Retina (tissue), 1 donor: Measurements from ENCODE around the gene GMCL1.
"Not testable (repeated sequence)": the region's sequence is repeated elsewhere in the genome, so short reads cannot be mapped to it uniquely, and the experiment has no call there.

ENCODE experiments used
- DNase-seq: peaks from one replicate; pipeline ENCODE4 v3.0.0-alpha.2; 2016

Gene GMCL1

GRCh38 chr2:69848186-69848790 lies 18.8 kb downstream of the GMCL1 start:
- no peak for DNase-seq

DNA sequence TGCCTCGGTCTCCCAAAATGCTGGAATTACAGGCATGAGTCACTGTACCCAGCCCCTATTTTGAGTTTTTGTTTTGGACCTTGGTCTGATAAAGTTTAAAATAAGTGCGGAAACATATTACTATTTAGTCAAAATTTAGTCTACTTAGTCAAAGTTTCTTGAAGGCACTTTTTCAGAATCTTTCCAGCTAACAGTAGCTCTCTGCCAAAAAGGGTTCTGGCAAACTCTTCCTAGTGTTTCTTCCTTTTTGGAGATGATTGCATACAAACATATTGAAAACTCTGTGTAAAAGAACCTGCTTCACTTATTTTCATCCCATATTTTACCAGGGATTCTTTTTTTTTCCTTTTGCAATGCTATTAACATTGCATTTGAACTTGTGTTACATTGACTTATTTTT lies 28.8 kb downstream of the GMCL1 start:
- DNase-seq, result no peak

GRCh38 chr2:69863298-69863697 lies 33.8 kb downstream of the GMCL1 start:
- no peak for DNase-seq

DNA sequence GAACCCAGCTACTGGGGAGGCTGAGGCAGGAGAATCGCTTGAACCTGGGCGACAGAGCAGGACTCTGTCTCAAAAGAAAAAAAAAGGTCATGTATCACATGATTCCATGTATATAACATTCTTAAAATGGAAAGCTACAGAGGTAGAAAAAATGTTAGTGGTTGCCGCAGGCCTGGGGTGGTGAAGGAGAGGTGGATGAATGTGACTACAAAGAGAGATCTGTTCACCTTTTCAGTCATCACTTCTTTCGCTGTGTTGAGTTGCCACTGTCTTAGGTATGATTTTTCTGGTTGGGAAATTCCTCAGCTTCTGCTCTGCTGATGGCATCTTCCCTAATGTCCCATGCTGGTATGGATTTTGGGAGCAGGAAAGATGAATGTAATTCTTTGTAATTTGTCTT lies 59.0 kb downstream of the GMCL1 start:
- DNase-seq, result no peak

GRCh38 chr2:69889302-69889701 lies 59.8 kb downstream of the GMCL1 start:
- DNase-seq, result no peak

GRCh38 chr2:69890881-69891280 lies 61.4 kb downstream of the GMCL1 start:
- DNase-seq, result no peak

GRCh38 chr2:69892838-69893424 lies 63.5 kb downstream of the GMCL1 start:
- DNase-seq, result not testable (repeated sequence)

DNA sequence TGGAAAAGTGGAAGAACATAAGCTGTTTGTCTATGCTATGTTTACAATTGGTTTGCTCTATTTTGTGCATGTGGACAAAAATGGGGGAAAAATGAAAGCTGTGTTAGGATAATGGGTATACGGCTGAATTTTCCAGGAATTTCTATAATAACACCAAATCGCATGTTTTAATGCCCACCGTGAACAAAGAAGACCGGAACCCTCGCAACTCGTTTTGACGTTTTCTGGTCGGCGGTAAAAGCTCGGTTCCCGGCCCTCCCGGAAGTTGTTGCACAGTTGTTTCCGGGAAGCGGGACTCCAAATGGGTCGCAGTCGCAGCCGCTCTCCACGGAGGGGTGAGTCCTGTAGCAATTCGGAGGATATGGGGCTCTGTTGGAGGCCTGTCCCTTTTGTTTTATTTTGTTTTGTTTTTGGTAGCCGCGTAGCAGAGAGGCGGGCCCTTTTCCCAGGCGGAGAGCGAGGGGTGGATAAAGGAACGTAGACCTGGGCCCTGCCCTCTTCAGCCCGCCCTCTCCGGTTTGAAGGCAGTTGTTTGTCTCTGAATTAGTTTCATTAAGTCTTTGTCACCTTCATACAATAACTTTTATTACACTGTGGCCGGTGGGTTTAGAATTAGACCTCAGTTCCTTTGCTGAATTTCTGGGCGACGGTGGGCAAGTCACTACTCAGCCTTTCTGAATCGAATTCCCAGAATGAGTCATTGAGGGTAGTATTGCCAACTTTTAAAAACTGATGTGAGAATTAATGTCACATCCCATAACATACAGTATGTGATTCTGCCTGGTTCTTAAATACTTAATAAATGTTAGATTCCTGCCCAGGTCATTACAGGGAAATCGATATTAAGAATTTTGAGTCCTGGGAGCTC lies 64.5 kb downstream of the GMCL1 start, which contains the start of gene SNRNP27:
SNRNP27 (plus strand) TSS at position 273 of the 868 bp plus-strand sequence; CDS start at position 302, 29 bp downstream.
- peak; percentile 92 for DNase-seq

DNA sequence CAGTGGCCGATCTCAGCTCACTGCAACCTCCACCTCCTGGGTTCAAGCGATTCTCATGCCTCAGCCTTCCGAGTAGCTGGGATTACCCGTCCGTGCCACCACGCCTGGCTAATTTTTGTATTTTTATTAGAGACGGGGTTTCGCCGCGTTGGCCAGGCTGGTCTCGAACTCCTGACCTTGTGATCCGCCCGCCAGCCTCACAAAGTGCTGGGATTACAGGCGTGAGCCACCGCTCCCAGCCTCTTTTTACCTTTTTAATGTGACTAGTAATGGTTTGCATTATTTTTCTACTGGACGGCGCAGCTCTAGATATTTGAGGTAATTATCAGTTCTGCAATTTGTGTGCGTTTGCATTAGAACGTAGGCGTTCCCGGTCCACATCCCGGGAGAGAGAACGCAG lies 65.3 kb downstream of the GMCL1 start:
- DNase-seq, result not testable (repeated sequence)

DNA sequence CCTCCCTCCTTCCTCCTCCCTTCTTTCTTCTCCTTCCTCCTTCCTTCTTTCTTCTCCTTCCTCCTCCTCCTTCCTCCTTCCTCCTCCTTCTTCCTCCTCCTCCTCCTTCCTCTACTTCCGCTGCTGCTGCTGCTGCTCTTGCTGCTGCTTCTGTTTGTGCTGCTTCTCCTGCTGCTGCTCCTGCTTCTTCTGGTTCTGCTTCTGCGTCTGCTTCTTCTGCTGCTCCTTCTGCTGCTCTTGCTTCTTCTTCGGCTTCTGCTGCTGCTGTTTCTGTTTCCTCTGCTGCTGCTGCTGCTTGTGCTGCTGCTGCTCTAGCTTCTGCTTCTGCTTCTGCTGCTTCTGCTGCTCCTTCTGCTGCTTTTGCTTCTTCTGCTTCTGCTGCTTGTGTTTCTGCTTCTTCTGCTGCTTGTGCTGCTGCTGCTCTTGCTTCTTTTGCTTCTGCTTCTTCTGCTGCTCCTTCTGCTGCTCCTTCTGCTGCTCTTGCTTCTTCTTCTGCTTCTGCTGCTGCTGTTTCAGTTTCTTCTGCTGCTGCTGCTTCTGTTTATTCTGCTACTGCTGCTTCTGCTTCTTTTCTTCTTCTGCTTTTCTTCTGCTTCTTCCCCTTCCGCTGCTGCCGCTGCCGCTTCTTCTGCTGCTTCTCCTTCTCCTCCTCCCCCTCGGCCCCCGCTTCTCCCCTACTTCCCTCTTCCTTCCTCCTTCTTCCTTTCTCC lies 72.9 kb downstream of the GMCL1 start:
- DNase-seq, result no peak

- no peak for DNase-seq
These were observed 77.8 kb downstream of the GMCL1 start for GRCh38 chr2:69907216-69907615.

GRCh38 chr2:69911985-69912563 lies 82.6 kb downstream of the GMCL1 start:
- peak; percentile 32 for DNase-seq

DNA sequence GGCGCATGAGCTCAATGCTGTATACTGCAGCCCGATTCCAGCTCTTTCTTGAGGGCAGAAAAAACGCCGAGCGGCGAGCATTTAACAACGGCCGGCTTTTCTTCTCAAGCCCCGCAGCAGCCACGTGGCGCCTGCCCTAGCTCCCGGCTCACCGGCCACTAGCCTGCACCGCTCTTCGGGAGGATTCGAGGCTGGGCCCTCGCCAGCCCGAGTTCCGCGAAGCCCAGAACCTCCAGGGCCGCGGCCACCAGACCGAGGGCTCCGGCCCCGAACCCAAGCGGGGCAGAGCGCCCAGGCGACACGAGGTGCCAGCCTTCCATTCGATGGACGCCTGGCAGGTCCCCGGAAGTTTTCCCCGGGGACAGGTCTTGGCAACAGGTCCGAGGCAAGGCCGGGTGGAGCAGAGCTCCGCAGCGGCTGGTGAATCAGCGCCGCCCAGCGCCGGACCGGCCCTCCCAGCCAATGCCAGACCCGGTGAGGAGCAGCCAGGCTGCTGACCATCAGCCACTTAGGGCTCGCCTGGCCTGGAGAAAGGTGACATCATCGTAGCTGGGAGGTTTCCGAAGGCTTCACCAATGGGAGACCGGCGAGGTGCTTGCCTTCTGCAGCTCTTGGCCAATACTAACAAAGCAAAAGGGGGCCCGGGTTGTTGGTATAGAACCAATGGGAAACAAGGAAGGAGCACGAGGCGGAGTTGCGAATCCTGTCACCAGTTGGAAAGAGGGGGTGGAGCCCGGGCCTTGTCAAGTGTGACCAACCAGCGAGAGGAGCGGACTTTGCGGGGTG lies 84.9 kb downstream of the GMCL1 start:
- peak; percentile 98 for DNase-seq

DNA sequence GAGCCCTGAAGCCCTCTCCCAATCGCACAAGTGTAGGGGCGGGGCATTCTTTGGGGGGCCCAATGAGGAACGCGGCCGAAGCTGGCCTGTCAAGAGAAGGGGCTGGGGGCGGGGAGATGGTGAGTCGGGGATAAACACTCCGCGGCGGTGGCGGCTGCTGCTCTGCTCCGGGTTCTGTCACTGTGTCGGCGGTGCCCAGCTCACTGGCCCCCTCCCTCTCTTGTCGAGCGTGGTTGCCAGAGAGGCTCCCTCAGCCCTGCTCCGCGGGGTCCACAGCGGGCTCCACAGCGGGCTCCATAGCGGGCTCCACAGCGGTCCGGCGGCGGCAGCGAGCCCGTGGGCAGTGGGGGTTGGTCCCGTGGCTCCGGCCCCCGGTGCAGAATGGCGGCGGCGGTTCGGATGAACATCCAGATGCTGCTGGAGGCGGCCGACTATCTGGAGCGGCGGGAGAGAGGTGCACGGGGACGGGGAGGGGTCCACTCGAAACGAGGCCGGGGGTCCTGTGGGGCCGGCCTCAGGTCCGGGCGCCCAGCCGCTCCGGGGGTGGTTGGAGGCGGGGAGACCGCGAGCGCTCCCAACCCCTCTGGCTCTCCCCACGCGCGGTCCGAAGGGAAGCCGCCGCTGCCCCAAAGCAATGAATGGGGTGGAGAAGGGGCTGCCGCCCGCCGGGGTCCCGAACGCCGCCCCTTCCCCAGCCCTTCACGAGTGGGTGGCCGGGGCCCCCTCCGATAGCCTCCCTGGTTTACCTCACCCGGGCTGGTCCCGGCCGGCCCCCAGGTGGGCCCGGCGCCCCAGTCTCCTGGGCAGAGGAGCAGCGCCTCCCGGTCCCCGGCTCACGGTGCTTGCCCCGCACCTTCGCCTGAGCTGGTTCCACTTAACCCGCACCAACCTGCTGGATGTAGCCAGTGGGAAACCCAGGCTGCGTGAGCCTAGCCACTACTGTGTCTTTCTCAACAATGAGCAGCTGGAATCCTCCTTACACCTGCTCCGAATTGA lies 85.8 kb downstream of the GMCL1 start, which contains the start of gene MXD1:
MXD1 (plus strand) TSS at position 160 of the 996 bp plus-strand sequence; CDS start at position 382, 222 bp downstream.
- peak; percentile 97 for DNase-seq

DNA sequence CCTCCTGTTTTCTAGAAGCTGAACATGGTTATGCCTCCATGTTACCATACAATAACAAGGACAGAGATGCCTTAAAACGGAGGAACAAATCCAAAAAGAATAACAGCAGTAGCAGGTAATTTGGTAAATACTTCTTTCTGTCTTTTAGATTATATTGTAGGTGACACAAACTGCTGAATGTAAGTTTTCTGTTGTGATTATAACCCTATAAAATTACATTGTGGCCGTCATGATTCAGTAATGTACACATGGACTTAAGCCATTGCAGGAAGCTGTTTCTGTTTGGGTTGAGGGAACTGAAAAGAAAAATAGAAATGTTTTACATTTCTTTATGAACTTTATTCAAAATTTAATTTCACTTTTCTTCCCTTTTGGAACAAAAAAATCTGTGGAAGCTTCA lies 86.6 kb downstream of the GMCL1 start:
- DNase-seq, result no peak

- DNase-seq, result no peak
These were observed 88.4 kb downstream of the GMCL1 start for GRCh38 chr2:69917852-69918251.

DNA sequence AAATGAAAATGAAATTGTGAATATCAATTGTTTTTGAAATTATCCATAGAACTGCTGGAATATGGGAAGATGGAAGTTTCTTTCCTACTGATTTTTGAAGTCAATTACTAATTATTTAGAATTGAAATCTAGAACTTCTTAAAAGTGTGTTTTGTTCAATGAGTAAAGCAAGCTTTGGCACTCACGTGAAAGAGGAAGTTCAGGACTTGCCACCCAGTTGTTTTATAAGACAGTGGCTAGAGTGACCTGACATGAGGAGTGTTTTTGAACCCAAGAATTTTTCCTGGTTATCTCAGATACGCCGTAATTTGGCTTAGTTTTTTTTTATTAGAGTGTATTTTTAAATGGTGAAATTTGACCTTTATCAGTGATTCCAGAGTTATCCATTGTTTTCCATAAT lies 88.9 kb downstream of the GMCL1 start:
- DNase-seq, result no peak

DNA sequence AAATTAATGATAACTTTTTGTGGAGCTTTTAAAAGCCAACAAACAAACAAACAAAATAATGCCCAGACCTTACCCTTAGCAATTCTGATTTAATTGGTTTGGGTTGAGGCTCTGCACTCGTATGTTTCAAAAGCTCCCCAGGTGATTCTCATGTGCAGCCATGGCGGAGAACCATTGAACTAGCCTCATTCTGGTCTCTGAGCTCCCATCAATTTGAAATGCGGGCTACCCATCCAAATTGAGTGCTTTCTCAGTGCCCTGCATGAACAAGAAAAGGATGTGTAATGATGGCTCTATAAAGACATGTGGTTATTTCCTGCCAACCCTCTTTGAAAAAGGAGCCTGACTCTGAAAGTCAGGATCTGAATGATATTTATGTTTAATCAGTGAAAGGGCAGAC lies 93.7 kb downstream of the GMCL1 start:
- DNase-seq, result no peak

- no peak for DNase-seq
These were observed 97.5 kb downstream of the GMCL1 start for GRCh38 chr2:69926849-69927515.
